Vagina (tissue), 2 donors: ENCODE measurements around the gene ALLC. TPM values are rescaled to one million over a fixed set of nuclear protein-coding genes. Genes with fewer than 3 reads are reported as not detected.

ENCODE experiments used
- DNase-seq, 2 donors: peaks; one replicate each; pipeline ENCODE4 v3.0.0-alpha.2; 2017; ENCODE audit errors: extremely low spot score in 2 of 2
- H3K27ac ChIP-seq: fragments of 200-600 bp; sonication (generic); one replicate; pipeline ENCODE4 v1.5.1; 2019
- H3K27me3 ChIP-seq: fragments of 200-600 bp; sonication (generic); one replicate; pipeline ENCODE4 v1.5.1; 2019
- H3K36me3 ChIP-seq, 2 donors: fragments of 200-600 bp; sonication (generic); one replicate each; pipeline ENCODE4 v1.5.1; 2017 to 2019
- H3K4me1 ChIP-seq: fragments of 200-600 bp; sonication (generic); one replicate; pipeline ENCODE4 v1.5.1; 2019
- H3K4me3 ChIP-seq, 2 donors: fragments of 200-600 bp; sonication (generic); 1 replicate in 1 of 2; 2 replicates in 1 of 2; pipeline ENCODE4 v1.5.1; 2016 to 2019
- H3K9me3 ChIP-seq: fragments of 200-600 bp; sonication (generic); one replicate; pipeline ENCODE4 v1.5.1; 2019
- CTCF ChIP-seq, 3 experiments: fragments of 450-650 bp in 2 of 3; fragments of 200-600 bp in 1 of 3; sonication (generic) in 1 of 3; IDR thresholded peaks; one replicate each; pipeline ENCODE4 v1.5.1; 2017 to 2019; ENCODE audit warnings: antibody characterized with exemption in 3 of 3, mild to moderate bottlenecking in 2 of 3, moderate library complexity in 2 of 3
- POLR2A ChIP-seq, 2 donors: fragments of 450-650 bp; IDR thresholded peaks; one replicate each; pipeline ENCODE4 v1.6.1; 2017; ENCODE audit warnings: antibody characterized with exemption in 2 of 2, mild to moderate bottlenecking in 2 of 2, moderate library complexity in 2 of 2
- POLR2AphosphoS5 ChIP-seq, 2 donors: sonication (generic); formaldehyde crosslinking; IDR thresholded peaks; one replicate each; pipeline ENCODE4 v1.9.0; 2017; ENCODE audit warnings: antibody characterized with exemption in 2 of 2, mild to moderate bottlenecking in 2 of 2, low read depth in 1 of 2; ENCODE audit not compliant: insufficient read depth in 1 of 2
- intact Hi-C: fragments of 100-400 bp; cut with DNase I; formaldehyde crosslinking; loops from one replicate; pipeline ENCODE4 v1.15.1; 2023
- total RNA-seq: library from RNA; depleted of rRNA; stranded (reverse); fragments of >200 nt; gene quantifications from one replicate; pipeline ENCODE4 v1.2.3, GENCODE V29; 2016

ALLC gene
- total RNA-seq, 1 donor from 2014 or later: not detected

GRCh38 chr2:3708576-3708975, 50.6 kb downstream of the ALLC start:
- TF ChIP-seq CTCF (IDR thresholded peaks at IDR 0.05) (no peak), POLR2AphosphoS5 (IDR thresholded peaks at IDR 0.05; ENCODE audit: insufficient read depth in 1 of 2, low read depth in 1 of 2) (no peak), POLR2A (IDR thresholded peaks at IDR 0.05) (no peak)
- no peaks in the 10 kb centered on the region for H3K9me3 ChIP-seq
- intact Hi-C loops: no loop called here

GRCh38 chr2:3709225-3709624, 51.2 kb downstream of the ALLC start:
- Histone ChIP-seq H3K4me1 (no peaks in the 10 kb centered on the region), H3K36me3 (no peaks in the 10 kb centered on the region), H3K9me3 (no peaks in the 10 kb centered on the region), H3K4me3 (no peak overlapping the region), H3K27me3 (no peaks in the 10 kb centered on the region), H3K27ac (no peak overlapping the region)
- intact Hi-C loops: no loop called here
- TF ChIP-seq POLR2A (IDR thresholded peaks at IDR 0.05): no peak
- TF ChIP-seq CTCF (IDR thresholded peaks at IDR 0.05): no peak
- TF ChIP-seq POLR2AphosphoS5 (IDR thresholded peaks at IDR 0.05; ENCODE audit: insufficient read depth in 1 of 2, low read depth in 1 of 2): no peak
- DNase-seq: peak in 1 of 2 donors; percentile 14

More at GRCh38 chr2:3708576-3708975, 50.6 kb downstream of the ALLC start:
- DNase-seq: no peak
- Histone ChIP-seq H3K4me3 (no peak overlapping the region), H3K27me3 (peaks cover 5% of the 10 kb centered on the region), H3K27ac (no peak overlapping the region), H3K36me3 (no peaks in the 10 kb centered on the region), H3K4me1 (peaks cover 5% of the 10 kb centered on the region)

- H3K4me3 ChIP-seq: no peak overlapping the region
- no peak for TF ChIP-seq POLR2A (IDR thresholded peaks at IDR 0.05)
- TF ChIP-seq CTCF (IDR thresholded peaks at IDR 0.05): no peak
- no peak for TF ChIP-seq POLR2AphosphoS5 (IDR thresholded peaks at IDR 0.05; ENCODE audit: insufficient read depth in 1 of 2, low read depth in 1 of 2)
- H3K36me3 ChIP-seq: no peaks in the 10 kb centered on the region
- H3K9me3 ChIP-seq: no peaks in the 10 kb centered on the region
- no peaks in the 10 kb centered on the region for H3K27me3 ChIP-seq
- intact Hi-C loops: no loop called here
- peak in 1 of 2 donors; percentile 19 for DNase-seq
- no peaks in the 10 kb centered on the region for H3K4me1 ChIP-seq
- no peak overlapping the region for H3K27ac ChIP-seq
These were observed 54.4 kb downstream of the ALLC start for GRCh38 chr2:3712424-3712823.

- no peak overlapping the region for H3K4me3 ChIP-seq
- H3K4me1 ChIP-seq: no peaks in the 10 kb centered on the region
- no peak overlapping the region for H3K27ac ChIP-seq
- DNase-seq: peak in 1 of 2 donors; percentile 16
- intact Hi-C loops: no loop called here
- no peaks in the 10 kb centered on the region for H3K36me3 ChIP-seq
- no peak for TF ChIP-seq POLR2A (IDR thresholded peaks at IDR 0.05)
- TF ChIP-seq CTCF (IDR thresholded peaks at IDR 0.05): no peak
- TF ChIP-seq POLR2AphosphoS5 (IDR thresholded peaks at IDR 0.05; ENCODE audit: insufficient read depth in 1 of 2, low read depth in 1 of 2): no peak
- H3K9me3 ChIP-seq: no peaks in the 10 kb centered on the region
- H3K27me3 ChIP-seq: no peaks in the 10 kb centered on the region
These were observed 55.0 kb downstream of the ALLC start for GRCh38 chr2:3712831-3713503.

- Histone ChIP-seq H3K4me1 (no peaks in the 10 kb centered on the region), H3K9me3 (no peaks in the 10 kb centered on the region), H3K27ac (no peak overlapping the region), H3K4me3 (no peak overlapping the region), H3K27me3 (no peaks in the 10 kb centered on the region), H3K36me3 (no peaks in the 10 kb centered on the region)
- intact Hi-C loops: no loop called here
- no peak for DNase-seq
- TF ChIP-seq CTCF (IDR thresholded peaks at IDR 0.05) (no peak), POLR2A (IDR thresholded peaks at IDR 0.05) (no peak), POLR2AphosphoS5 (IDR thresholded peaks at IDR 0.05; ENCODE audit: insufficient read depth in 1 of 2, low read depth in 1 of 2) (no peak)
These were observed 60.7 kb downstream of the ALLC start for GRCh38 chr2:3718679-3719078.
